ENCODE results near the gene MCEMP1.
"Not testable (repeated sequence)": the region's sequence is repeated elsewhere in the genome, so short reads cannot be mapped to it uniquely, and the experiment has no call there.

MCEMP1 gene

DNA sequence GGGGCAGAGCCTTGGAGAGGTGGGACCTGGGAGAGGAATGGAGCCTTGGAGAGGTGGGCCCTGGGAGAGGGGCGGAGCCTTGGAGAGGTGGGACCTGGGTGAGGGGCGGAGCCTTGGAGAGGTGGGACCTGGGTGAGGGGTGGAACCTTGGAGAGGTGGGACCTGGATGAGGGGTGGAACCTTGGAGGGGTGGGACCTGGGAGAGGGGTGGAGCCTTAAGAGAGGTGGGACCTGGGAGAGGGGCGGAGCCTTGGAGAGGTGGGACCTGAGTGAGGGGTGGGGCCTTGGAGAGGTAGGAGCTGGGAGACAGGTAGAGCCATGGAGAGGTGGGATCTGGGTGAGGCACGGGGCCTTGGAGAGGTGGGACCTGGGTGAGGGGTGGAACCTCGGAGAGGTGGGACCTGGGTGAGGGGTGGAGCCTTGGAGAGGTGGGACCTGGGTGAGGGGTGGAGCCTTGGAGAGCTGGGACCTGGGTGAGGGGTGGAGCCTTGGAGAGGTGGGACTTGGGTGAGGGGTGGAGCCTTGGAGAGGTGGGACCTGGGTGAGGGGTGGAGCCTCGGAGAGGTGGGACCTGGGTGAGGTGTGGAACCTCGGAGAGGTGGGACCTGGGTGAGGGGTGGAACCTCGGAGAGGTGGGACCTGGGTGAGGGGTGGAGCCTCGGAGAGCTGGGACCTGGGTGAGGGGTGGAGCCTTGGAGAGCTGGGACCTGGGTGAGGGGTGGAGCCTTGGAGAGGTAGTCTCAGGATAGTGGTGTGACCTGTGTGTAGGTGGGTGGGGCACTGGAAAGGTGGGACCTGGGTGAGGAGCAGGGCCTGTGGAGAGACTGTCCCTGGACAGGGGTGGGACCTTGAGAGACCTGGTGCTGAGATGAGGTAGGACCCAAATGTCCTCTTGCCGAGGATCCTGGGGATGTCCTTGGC, 33.0 kb upstream of the MCEMP1 start:
- not testable (repeated sequence) for DNase-seq (ENCODE audit: low read depth in 3 of 3, low spot score in 1 of 3)

DNA sequence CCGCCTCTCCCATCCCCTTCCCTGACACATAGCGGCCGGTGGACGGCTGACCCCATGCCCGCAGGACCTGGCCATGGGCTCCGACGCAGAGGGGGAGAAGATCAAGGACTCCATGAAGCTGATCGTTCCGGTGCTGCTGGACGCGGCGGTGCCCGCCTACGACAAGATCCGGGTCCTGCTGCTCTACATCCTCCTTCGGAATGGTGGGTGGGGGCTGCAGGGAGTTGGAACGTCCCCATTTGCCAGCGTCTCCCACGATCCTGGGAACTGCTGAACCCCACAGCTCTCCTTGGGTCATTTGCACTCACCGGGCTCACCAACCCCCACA, 32.4 kb upstream of the MCEMP1 start:
- DNase-seq (ENCODE audit: low read depth in 3 of 3, low spot score in 1 of 3), result no peak

DNA sequence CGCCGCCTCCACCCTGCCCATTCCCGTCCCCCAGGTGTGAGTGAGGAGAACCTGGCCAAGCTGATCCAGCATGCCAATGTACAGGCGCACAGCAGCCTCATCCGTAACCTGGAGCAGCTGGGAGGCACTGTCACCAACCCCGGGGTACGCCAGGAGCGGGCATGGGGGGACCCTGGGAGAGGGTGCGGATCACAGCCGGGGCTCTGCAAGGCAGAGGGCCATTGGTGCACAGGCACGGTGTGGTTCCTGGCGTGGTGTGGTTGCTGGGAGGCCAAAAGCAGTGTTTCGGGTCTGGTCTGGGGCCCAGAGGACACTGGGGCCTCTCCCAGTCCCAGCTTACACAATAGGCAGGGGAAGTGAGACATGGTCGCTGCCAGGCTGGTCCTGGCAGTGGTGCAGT, 31.7 kb upstream of the MCEMP1 start:
- DNase-seq (ENCODE audit: low read depth in 3 of 3, low spot score in 1 of 3), result no peak

DNA sequence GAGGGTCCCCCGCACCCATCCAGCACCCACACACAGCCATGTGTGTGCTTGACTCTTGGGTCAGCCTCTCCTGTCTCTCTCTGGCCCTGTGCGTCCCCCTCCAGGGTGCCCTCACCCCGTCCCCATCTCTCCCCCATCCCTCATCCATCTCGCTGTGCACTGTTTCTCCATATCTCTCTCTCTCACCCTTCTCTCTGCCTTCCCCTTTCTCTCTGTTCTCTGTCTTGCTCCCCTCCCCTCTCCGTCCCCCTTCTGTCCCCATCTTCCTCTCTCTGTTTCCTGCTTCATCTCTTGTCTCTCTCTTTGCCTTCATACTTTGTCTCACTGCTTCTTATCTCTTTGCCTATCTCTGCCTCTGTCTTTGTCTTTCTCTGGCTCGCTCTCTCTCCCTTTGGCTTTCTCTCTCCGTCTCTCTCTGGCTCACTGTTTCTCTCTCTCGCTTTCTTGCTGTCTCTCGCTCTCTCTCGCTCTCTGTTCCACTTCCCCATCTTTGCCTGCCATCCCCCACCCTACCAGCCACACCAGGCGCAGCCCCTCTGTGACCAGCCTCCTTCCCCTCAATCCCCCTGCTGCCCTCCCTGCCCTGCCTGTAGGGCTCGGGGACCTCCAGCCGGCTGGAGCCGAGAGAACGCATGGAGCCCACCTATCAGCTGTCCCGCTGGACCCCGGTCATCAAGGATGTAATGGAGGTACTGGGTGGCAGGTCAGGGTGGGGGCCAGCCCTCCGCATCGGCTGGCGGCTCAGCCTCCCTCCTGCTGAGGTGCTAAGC, 31.0 kb upstream of the MCEMP1 start:
- DNase-seq (ENCODE audit: low read depth in 3 of 3, low spot score in 1 of 3), result no peak

DNA sequence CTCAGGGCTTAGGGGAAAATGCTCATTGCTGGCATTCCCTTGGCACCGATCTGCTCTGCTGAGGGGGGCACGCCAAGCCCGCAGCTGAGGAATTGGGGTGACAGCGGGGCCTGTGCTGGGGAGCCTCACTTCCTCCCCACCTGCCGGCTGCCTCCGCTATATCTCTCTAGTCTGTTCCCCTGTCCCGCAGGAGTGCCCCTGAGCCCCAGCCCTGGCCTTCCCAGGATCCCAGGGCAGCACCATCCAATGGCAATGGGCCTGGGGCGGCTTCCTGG, 30.5 kb upstream of the MCEMP1 start:
- DNase-seq (ENCODE audit: low read depth in 3 of 3, low spot score in 1 of 3), result no peak

DNA sequence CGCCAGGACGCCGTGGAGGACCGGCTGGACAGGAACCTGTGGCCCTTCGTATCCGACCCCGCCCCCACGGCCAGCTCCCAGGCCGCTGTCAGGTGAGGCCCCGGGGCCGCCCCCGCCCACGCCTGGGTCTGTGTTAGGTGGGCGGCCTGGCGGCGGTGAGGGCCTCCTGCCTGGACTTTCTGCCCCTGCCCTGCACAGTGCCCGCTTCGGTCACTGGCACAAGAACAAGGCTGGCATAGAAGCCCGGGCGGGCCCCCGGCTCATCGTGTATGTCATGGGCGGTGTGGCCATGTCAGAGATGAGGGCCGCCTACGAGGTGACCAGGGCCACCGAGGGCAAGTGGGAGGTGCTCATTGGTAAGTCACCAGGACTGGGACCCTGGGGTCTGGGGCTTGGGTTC, 29.7 kb upstream of the MCEMP1 start:
- DNase-seq (ENCODE audit: low read depth in 3 of 3, low spot score in 1 of 3), result no peak

DNA sequence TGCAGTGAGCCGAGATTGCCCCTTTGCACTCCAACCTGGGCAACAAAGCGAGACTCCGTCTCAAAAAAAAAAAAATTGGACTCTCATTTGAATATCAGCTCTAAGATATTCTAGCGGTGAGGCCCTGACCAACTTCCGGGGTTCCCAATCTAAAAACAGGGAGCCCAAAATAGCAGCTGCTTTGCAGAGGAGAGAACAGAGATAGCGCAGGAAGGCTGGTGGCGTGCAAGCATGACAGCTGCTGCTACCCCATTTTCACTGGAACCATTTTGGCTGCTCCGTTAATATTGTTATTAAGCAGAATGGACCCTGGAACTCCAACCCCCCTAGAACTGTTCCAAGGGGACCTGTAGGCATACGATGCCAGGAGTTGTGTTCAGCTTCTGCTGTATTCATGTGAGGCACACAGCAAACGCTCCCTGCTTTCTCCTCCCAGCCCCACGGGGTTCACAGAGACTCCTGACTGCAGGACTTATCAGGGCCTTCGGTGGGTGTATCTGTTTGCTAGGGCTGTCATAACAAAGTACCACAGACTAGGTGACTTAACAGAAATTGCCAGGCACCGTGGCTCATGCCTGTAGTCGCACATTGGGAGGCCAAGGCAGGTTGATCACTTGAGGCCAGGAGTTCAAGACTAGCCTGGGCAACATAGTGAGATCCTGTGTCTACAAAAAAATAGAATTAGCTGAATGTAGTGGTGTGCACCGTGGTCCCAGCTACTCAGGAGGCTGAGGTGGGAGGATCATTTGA, 28.4 kb upstream of the MCEMP1 start:
- no peak for DNase-seq (ENCODE audit: low read depth in 3 of 3, low spot score in 1 of 3)

DNA sequence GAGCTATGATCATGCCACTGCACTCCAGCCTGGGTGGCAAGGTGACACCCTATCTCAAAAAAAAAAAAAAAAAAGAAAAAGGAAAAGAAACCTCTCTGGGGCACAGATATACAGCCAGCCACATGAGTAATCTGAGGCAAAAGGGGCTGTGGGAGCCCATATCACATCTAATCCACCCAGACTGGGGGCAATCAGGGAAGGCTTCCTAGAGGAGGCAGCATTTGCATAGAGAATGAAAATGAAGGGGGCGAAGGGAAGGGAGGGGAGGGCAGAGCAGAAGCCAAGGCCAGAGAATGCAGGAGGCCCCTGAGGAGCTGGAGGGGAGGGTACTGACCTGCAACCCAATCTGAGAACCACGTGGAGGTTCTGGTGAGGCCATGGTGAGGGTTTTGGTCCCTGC, 26.7 kb upstream of the MCEMP1 start:
- no peak for DNase-seq (ENCODE audit: low read depth in 3 of 3, low spot score in 1 of 3)

DNA sequence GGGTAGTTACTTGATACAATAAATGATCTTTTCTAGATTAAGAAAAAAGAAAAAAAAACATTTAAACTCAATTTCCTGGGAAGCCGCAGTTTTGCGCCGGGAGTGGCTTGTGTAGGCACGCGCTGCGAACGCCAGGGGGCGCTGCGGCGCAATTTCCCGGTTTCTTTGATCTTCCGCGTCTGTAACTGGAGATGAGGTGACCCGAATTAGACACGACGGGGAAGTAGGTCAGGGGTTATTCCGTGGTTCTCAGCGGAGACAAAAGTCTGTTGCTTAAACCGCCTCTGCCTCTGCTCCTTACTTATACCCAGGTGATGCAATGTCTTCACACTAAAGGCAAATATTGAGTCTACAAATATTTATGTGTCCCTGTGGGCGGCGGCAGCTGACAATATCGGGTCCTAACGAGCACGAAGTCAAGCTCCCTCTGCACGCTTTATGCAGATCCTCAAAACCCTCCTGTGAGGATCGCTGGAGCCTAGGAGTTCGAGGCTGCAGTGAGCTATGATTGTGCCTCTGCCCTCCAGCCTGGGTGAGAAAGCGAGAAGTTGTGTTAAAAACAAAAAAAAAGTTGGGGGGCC, 24.7 kb upstream of the MCEMP1 start:
- DNase-seq (ENCODE audit: low read depth in 3 of 3, low spot score in 1 of 3), result peak; percentile 66 to 89 (median 74)

DNA sequence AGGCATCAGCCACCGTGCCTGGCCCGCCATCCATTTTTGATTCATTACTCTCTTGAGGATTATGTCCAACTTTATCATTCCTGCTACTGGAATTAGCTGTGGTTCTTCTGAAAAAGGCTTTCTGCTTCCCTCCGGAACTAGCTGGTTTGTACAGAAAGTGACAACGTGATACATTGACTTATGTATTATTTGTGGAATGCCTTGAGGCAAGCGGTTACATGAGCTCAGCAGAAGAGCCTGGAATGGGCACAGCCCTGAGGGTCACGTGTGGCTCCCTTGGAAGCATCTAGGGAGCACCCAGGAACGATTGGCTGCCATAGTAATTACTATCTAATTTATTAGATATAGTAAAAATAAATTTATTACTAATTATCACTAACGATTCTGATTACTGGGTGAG, 22.5 kb upstream of the MCEMP1 start:
- no peak for DNase-seq (ENCODE audit: low read depth in 3 of 3, low spot score in 1 of 3)

DNA sequence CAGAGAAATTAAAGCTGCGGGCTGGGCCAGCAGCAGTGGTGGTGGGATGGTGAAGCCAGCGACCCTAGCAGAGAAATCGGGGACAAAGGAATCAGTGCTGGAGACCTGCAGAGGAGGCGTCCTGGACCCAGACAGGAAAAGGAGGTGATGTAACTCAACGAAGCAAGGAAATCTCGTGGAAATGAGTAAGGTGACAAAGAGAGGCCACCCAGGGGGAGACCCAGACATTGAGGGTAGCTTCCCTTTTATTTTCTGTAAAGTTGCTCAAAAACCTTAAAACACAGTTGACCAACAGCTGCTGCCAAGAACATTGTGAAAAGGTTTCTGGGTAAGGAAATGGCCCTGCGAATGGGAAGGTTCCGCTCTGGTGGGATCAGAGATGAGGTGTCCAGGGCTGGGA, 21.3 kb upstream of the MCEMP1 start:
- no peak for DNase-seq (ENCODE audit: low read depth in 3 of 3, low spot score in 1 of 3)

DNA sequence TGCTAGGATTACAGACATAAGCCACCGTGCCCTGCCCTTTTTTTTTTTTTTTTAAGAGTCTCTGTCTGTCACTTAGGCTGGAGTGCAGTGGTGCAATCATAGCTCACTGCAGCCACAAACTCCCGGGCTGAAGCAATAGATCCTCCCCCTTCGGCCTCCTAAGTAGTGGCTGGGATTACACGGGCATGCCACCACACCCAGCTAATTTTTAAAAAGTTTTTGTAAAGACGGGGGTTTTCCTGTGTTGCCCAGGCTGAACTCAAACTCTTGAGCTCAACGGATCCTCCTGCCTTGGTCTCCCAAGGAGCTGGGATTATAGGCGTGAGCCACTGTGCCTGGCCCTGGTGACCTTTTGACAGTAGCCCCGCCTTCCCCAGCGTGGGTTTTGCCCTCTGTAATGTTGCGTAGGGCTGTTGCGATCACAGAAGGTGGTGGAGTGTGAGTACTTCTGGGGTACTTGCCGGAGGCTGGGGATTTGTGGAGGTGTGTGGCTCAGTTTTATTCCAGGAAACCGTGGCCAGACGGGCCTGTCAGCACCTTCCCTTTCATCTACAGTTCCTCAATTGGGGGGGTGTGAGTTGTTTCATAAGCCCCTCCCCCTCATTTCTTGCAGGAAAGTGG, 19.6 kb upstream of the MCEMP1 start:
- no peak for DNase-seq (ENCODE audit: low read depth in 3 of 3, low spot score in 1 of 3)

DNA sequence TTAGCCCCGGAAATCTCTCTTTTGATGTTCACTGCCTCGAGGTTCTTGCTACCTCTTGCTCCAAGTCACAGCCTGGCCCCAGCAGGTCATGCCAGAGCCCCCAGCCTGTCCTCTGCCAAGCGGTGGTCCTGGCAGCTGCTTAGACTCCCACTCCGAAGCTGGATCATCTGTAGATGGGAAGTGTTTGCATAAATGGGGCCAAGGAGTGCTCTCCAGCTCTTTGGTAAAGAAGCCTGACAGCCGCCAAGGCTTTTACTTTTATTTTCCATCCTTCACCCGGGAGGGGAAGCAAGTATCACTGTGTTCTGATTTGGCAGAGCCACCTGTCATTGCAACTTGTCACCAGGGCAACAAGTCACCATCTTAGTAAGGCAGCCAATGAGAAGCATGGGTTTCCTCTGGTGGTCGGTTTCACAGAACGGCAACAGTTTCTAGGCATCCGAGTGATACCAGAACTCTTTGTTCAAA, 18.6 kb upstream of the MCEMP1 start:
- no peak for DNase-seq (ENCODE audit: low read depth in 3 of 3, low spot score in 1 of 3)

DNA sequence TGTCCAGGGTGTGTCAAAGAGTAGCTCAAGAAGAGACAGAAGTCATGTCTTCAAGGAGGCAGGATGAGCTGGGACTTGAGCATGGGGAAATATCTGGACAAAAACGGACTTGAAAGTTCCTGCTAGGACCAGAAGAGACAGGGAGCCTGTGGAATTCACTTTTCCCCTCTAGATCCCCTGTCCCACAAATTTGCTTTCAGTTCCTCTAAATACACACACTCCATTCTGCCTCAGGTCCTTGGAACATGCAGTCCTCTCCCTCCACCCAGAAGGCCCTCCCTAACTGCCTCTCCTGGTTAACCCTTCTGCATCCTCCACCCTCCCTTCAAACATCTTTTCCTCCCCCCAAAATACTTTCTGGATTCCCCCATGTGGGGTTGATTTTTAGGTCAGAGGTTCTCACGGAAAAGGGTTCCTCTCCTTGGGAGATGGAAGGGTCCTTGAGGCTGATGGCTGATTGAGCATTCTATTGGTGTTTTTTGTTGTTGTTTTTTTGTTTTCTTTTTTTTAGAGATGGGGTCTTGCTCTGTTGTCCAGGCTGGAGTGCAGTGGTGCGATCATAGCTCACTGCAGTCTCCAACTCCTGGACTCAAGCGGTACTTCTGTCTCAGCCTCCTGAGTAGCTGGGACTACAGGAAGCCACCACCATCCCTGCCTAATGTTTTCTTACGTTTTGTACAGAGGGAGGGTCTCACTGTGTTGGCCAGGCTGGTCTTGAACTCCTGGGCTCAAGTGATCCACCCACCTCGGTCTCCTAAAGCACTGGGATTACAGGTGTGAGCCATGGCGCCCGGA, 14.9 kb upstream of the MCEMP1 start:
- no peak for DNase-seq (ENCODE audit: low read depth in 3 of 3, low spot score in 1 of 3)

DNA sequence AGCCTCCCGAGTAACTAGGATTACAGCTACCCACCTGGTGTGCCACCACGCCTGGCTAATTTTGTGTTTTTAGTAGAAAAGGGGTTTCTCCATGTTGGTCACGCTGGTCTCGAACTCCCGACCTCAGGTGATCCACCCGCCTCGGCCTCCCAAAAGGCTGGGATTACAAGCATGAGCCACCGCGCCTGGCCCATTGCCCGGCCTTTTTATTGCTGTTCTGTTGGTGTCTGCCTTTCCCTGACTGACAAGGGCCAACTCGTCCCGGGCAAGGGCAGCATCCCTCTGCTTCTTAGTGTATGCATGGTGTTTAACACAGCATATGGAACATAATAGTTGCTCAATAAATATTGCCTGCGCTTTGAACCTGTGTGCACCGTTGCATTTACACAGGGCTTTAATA, 14.2 kb upstream of the MCEMP1 start:
- DNase-seq (ENCODE audit: low read depth in 3 of 3, low spot score in 1 of 3), result no peak

DNA sequence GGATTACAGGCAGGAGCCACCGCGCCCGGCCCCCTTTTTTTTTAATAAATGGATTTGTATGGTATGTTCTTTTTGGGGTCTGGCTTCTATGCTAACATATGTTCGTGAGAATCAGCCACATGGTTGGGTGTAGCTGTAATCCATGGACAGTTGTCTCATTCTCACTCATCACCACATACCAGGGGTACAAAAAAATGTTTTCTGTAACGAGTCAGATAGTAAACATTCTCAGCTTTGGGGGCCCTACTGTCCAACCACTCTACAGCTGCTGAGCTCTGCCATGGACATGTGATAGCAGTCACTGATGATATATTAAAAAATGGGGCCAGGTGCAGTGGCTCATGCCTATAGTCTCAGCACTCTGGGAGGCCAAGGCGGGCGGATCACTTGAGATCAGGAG, 13.2 kb upstream of the MCEMP1 start:
- no peak for DNase-seq (ENCODE audit: low read depth in 3 of 3, low spot score in 1 of 3)

DNA sequence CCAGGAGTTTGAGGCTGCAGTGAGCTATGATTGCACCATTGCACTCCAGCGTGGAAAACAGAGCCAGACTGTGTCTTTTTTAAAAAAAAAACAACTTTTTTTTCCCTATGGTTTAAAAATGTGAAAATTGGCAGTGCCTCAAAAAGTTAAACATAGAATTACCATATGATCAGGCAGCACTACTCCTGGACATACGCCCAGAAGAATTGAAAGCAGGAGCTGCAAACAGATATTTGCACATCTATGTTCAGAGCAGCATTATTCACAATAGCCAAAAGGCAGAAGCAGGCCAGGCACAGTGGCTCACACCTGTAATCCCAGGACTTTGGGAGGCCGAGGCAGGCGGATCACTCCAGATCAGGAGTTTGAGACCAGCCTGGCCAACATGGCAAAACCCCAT, 11.8 kb upstream of the MCEMP1 start:
- DNase-seq (ENCODE audit: low read depth in 3 of 3, low spot score in 1 of 3), result no peak

DNA sequence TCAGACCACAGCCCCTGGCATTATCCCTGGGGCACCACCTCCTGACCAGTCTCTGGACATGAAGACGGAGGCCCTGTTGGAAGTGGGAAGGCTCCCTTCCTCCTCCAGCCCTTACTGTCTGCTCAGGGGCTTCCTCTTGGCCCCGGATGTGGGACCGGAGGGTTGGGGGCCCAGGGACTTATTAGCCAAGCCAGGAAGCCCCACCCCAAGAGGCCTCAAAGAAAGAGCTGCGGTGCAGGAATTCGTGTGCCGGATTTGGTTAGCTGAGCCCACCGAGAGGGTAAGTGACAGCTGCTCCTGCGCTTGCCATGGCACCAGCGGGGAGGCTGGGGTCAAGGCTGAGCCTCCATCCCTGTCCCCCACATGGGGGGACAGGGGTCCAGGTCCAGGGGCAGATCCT, 8.0 kb upstream of the MCEMP1 start, which contains the start of gene RETN:
Gene RETN, plus strand, starts transcription at position 208 of the 400 bp plus-strand sequence. CDS start 278 bp downstream, outside the sequence.
- no peak for DNase-seq (ENCODE audit: low read depth in 3 of 3, low spot score in 1 of 3)

DNA sequence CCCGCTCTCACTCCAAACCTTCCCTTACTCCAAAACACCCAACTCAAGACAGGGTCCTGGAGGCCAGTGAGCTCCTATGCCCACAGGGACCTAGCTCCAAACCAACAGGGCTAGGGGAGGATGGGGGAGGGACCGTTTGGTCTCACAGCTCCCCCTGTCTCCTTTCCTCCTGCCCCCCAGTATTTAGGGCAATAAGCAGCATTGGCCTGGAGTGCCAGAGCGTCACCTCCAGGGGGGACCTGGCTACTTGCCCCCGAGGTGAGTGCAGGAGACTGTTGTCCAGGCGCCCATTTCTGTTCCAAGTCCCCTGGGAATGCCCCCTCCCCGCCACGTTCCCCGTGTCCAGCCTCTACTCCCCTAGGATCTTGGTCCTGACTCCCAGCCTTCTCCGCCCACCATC, 7.2 kb upstream of the MCEMP1 start:
- DNase-seq (ENCODE audit: low read depth in 3 of 3, low spot score in 1 of 3), result no peak

DNA sequence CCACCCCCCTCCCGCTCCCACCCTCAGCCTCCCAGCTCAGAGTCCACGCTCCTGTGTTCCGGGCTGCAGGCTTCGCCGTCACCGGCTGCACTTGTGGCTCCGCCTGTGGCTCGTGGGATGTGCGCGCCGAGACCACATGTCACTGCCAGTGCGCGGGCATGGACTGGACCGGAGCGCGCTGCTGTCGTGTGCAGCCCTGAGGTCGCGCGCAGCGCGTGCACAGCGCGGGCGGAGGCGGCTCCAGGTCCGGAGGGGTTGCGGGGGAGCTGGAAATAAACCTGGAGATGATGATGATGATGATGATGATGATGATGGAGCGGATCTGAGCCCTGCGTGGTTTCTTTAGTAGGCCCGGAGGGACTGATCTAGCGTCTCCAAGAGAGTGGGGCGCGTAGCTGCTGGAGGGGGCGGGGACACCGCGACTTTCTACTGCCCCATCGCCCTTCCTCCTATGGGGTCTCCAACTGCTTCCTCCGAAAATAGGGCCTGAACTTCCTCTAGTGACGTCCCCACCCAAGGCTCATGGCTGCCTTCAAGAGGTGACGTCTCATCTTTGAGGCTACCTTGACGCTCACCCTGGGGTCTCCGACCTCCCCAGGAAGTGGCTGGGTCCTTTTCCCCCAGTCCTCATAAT, 6.6 kb upstream of the MCEMP1 start:
- no peak for DNase-seq (ENCODE audit: low read depth in 3 of 3, low spot score in 1 of 3)
